HG03442 (cell line): ENCODE data around the gene KCTD5.
"Not testable (repeated sequence)": the region's sequence is repeated elsewhere in the genome, so short reads cannot be mapped to it uniquely, and the experiment has no call there.

Experiments
- ATAC-seq: cut with Tn5 transposase; IDR thresholded peaks from one replicate; pipeline ENCODE4 v1.9.1; 2021; ENCODE audit warnings: mild to moderate bottlenecking, moderate library complexity; ENCODE audit not compliant: unreplicated experiment

KCTD5 gene

GRCh38 chr16:2721634-2722173 is 39.4 kb downstream of the KCTD5 start:
- not testable (repeated sequence) for ATAC-seq

DNA sequence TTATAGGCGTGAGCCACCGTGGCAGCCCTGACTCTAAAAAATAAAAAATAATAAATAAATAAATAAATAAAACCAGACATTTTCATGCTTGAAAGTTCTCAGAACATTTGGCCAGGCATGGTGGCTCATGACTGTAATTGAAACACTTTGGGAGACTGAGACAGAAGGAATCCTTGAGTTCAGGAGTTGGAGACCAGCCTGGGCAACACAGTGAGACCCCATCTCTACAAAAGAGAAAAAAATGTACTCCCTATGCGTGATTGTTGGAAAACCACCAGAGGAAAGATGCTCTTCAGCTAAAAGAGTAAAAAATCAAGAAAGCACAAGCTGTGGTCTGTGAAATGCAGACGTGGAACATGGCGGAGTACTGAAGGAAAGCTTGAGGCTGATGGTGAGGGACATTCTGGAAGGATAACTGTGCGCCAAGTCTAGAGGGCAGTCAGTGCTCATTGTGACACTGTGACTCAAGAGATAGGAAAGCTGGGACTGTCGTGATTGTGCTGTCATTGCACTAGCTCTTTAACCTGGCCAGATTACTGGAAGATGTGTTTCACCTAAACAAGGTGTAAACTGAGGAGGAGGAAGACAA is 41.9 kb downstream of the KCTD5 start:
- no peak for ATAC-seq

GRCh38 chr16:2724816-2725348 is 42.6 kb downstream of the KCTD5 start:
- no peak for ATAC-seq

GRCh38 chr16:2726923-2727322 is 44.6 kb downstream of the KCTD5 start:
- ATAC-seq = no peak

DNA sequence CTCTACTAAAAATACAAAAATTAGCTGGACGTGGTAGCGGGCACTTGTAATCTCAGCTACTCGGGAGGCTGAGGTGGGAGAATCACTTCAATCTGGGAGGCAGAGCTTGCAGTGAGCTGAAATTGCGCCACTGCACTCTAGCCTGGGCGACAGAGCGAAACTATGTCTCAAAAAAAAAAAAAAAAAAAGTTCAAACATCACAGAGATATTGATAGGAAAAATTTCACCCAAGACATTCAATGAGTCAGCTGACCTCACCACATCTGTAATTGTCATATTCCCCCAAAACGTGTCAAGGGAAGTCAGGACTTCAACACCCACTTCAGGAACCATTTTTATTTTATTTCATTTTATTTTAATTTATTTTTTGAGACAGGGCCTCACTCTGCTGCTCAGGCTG is 45.7 kb downstream of the KCTD5 start:
- no peak for ATAC-seq

DNA sequence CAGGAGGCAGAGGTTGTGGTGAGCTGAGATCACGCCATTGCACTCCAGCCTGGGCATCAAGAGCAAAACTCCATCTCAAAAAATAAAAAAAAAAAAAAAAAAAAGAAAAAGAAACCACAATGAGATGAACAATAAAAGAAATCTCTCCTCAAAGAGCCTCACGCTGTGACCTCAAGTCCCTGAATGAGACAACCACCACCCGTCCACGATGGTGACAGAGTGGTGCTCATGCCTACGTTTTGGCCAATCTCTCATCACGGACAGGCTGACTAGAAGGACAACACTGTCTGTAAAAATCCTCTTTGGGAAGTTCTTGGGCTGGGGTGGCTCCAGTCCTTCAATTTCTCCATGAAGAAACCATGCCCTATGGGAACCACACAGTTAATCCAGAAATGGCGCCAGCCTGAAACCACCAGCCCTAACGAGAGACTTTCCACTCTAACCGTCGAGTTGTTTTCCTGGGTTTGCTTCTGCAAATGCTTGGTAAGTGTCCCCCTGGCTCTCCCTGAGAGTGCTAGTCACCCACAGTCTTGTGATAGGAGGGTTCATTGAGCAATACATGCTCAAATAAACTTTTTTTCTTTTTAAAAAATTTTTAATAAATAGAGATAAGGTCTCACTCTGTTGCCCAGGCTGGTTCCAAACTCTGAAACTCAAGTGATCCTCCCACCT is 52.7 kb downstream of the KCTD5 start:
- ATAC-seq = no peak

DNA sequence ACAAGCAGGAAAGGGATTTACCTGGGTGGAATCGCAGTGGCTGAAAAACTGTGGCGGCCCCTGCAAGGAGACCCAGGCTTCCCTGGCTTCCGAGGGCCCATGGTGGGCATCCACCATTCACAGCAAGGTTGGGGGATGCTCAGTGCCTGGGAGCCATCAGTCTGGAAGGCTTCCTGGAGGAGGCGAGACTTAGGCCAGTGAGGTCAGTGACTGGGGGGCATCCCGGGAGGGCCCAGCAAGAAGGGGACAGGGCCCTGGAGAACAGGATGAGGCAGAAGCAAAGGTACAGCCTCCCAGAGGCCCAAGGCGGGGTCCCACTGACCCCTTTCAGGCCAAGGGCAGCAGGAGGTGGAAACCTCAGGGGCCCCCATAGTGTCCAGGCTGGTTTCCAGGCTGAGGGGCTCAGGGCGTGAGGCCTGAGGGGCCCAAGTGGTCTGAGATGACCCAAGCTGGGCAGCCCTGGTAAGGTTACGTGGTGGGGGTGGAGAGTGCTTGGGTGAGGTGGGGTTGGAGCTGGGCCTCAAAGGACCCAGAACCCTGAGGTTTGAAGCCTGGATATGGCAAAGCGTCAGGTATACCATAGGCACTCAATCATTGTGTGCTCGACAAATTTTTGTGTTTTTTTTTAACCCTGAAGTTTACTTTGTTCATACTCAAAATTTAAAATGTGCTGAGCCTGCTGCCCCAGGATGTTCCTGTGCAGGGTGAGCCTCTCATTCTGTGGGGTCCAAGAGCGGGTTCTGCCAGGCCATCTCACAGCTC is 54.3 kb downstream of the KCTD5 start:
- no peak for ATAC-seq

- no peak for ATAC-seq
Observed at GRCh38 chr16:2737238-2737605, 54.9 kb downstream of the KCTD5 start.

DNA sequence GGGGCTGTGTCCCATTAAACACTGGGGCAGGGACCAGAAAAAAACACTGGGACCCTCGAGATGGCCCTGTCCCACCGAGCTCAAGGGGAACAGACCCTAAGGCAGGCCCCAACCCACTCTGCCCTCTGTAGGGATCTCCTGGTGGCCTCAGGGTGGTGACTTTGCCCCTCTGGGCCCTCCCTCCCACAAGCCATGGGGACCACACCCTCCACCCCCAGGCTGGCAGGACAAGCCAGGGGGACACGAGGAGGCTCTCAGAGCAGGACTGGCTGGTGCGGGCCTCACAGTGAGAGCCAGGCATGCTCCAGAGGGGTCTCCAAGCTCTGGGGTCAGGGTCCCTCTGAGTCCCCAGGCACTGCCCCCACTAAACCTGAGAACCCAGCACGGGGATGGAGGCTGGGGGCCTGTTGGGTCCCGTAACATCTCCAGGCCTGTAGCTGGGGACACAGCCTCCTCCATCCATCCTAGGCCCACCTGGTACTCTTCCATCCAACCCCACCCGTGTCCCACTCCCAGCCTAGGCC is 55.6 kb downstream of the KCTD5 start:
- ATAC-seq = no peak

DNA sequence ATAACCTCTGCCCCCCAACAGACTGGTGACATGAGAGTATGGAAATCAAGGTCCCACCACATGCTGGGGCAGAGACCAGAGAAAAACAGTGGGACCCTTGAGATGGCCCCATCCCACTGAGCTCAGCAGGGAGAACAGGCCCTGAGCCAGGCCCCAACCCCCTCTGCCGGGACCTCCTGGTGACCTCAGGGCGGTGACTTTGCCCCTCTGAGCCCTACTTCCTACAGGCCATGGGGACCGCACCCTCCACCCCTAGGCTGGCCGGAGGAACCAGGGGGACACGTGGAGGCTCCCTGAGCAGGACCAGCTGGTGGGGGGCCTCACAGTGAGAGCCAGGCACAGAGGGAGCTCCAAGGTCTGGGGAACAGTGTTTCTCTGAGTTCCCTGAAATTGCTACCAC is 56.3 kb downstream of the KCTD5 start:
- no peak for ATAC-seq

DNA sequence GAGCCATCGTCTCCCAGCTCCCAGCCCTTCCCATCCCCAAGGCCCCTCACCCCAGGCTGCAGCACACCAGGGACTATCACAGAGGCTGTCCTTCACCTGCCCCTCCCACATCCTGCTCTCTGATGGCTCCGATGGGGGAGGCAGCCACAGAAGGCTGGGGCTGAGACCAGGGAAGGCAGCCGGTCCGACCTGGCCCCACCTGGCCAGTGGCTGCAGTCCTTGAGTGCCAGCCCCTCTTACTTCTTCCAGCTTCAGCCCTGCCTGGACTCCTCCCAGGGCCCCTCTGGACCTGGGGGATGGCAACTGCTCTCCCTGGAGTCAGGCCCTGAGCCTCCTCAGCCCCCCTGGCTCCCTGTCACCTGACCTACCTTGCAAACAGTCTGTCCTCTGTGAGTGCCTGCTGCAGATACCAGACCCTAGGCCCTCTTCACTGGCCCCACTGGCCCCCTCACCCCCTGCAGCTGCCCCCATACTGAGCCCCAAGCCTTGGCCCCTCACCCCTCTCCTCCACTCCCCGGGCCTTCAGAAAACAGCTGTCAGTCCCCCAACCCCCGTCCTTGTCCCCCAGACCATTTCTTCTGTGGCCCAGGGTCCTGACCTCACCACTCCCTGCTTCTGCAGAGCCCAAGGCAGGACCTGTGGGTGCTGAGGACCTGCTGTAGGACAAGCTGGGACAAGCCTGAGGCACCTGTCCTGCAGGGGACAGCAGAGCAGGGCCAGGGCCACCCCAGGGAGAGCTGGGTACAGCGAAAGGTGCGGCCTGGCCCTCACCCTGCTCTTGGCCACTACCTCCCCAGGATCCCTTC is 57.5 kb downstream of the KCTD5 start:
- no peak for ATAC-seq

DNA sequence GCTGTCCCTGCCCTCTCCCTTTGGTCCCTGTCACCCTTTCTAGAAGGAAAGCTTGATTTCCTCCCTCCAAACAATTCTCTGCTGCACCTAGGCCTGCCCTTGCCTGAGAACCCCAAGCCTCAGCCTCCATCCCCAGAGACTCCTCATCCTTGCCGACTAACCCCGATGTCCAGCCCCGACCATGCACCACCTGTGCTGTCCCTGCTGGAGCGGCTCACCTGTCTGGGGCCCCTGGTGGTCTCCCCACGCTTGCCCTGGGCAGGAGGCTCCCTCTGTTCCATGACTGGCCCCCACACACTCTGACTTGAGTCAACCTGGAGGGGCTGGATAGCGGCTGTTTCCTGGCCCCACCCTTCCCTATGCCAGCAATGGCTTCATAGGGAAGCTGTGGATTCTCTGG is 58.2 kb downstream of the KCTD5 start:
- ATAC-seq = no peak

GRCh38 chr16:2741168-2741567 is 58.8 kb downstream of the KCTD5 start:
- ATAC-seq = no peak

- no peak for ATAC-seq
Observed at GRCh38 chr16:2742323-2743006, 60.1 kb downstream of the KCTD5 start.

- ATAC-seq = no peak
Observed at GRCh38 chr16:2743007-2743810, 60.9 kb downstream of the KCTD5 start.

DNA sequence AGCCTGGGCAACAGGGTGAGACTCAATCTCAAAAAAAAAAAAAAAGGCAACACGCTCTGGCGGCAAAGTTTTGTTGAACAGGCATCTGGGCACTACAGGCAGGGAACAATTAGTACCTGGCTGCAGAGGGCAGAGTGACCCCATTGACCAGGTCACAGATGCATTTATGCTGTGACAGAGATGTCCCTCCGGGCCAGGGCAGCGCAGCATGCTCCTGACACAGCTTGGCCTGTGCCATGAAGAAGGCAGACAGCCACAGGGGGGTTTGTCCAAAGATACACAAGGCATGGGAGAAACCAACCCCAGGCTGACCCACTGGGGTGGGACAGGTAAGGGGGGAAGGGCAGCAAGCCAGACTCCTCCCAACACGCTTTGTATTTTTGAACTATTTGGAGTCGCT is 62.4 kb downstream of the KCTD5 start:
- no peak for ATAC-seq

DNA sequence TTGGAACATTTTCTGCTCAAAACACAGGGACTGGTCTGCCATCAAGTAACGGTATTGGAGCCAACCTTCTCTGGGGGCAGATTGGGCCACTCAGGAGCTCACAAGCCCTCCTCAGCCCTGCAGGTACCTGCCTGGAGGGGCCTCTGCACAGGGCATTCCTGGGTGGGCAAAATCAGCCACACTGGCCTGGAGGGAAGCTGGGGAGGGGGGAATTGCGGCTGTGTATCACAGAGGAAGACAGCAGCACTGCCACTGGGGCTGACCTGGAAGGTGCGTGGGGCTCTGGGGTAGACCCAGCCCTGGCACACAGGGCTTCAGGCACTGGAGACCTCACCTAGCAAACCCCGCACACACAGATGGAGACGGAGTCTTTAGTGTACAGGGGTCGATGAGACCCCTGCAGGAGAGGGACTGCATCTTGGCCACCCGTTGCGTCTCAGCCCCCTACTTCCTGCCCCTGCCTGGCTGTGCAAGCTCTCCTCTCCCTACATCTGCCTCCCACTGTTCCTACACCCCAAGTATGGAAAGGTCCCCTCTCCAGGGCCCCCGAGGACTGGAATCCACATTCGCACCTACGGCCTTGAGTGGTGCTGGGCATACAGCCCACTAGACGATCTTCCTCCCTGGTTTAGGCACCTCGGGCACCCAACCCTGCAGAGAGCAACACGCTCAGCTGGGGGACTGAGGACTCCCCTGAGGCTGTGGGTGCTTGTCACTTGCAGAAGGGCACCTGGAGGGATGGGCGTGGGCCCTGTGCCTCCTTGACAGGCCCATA is 63.0 kb downstream of the KCTD5 start:
- ATAC-seq = no peak

DNA sequence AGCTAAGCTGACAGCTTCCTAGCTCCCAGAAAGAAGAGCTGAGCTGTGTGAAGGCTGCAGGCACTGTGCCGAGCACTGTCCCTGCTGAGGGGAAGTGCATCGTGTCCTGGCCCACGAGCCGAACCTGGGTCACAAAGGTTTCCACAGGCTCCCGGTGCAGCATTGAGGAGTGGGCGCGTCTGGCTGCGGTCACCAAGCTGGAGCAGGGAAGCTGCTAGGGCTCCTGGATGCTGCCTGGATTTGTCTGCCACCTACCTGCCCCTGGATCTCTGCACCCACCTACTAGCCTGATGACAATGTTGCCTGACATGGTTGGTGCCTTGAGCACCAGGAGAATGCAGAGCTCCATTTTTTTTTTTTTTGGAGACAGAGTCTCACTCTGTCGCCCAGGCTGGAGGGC is 63.6 kb downstream of the KCTD5 start:
- no peak for ATAC-seq
